ENCODE results near the gene COL27A1.

COL27A1 gene

DNA sequence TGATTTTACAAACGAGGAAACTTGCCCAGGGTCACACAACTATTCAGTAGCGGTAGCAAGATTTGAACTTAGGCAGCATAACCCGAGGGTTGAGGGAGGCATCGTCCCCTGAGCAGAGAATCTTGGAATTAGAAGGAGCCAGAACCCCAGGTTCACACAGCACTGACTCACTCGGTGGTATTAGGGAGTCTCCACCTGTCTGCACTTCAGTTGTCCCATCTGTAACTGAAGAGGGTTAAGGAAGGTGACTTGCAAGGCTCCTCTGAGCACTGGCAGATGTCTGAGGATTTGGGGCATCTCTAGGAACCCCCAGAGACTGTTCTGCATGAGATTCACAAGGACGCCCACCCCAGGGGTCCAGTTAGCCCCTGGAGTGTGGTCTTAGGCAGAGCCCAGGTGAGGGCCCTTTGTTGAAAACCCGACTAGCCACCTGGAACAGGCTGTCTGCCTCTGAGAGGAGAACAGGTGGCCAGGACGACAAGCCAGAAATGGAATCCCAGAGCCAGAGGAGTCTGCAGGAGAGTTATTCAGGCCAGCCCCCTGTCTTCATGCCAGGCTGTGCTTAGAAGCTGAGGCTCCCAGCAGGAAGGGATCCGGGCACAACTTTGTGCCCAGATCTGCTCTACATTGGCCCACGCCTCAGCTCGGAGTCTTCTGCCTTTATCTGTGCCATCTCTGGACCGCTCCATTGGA is 117.5 kb downstream of the COL27A1 start:
- no peak for DNase-seq (ENCODE audit: low spot score)

DNA sequence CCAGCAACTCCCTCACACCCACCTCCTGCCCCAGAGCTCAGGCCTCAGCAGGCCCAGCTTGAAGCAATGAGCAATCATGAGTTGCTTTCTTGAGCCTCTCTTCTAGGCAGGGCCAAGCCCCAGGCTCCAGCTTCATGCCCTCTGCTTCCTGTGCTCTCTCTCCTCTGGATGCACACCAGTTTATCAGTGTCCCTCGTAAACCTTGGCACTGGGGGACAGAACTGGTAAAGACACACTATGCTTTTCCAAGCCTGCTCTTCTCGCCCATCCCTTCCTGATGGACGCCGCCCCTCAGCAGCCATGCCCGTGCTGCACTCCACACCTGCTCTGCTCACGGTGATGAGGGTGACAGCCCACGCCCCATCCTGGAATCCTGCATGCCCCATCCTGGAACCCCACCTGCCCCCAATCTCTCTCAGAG is 118.1 kb downstream of the COL27A1 start:
- DNase-seq (ENCODE audit: low spot score): no peak

DNA sequence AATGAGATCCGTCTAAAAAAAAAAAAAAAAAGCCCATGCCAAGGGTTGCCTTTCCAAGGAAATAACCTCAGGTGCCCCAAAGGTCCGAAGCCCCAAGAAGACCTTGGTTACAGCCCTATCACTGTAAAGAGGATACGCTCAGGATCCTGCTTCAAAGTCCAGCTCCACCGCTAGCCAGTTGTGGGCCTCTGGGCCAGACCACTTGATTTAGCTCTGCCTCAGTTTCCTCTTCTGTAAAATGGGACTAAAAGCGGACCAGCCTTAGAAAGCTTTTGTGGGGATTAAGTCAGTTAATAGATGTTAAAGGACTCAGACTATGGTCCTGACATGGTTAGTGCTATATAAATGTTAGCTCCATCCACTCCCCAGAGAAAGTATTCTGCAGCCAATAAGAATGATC is 118.9 kb downstream of the COL27A1 start:
- no peak for DNase-seq (ENCODE audit: low spot score)

DNA sequence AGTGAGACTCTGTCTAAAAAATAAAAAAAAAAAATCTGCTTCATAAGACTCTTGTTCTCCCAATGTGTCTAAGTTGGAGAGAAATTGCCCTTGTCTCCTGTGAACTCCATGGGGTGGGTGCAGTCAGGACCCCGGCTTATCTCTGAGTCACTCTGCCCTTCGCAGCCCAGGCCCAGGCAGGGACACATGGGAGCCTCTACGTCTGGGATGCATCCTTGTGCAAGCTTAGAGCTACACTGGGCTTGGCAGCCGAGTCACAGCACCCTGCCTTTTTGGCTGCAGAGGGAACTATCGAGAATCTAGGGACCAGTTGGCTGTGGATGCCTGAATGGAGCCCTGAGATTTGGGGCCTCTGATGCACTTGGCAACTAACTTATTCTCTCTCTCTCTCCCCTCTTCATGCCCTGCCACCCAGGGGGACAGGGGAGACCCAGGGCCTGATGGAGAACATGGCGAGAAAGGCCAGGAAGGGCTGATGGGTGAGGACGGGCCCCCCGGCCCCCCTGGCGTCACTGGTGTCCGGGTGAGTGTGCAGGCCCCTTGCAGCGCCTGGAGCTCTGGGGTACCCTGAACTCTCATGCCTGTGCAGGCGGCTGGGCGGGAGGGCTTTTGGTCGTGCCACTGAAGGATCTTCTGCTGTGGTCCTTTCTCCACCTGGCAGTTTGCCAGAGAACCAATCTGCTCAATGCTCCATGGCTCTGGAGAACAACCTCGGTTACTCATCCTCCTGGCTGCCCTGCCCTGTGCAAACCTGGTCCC is 120.1 kb downstream of the COL27A1 start:
- DNase-seq (ENCODE audit: low spot score): no peak

DNA sequence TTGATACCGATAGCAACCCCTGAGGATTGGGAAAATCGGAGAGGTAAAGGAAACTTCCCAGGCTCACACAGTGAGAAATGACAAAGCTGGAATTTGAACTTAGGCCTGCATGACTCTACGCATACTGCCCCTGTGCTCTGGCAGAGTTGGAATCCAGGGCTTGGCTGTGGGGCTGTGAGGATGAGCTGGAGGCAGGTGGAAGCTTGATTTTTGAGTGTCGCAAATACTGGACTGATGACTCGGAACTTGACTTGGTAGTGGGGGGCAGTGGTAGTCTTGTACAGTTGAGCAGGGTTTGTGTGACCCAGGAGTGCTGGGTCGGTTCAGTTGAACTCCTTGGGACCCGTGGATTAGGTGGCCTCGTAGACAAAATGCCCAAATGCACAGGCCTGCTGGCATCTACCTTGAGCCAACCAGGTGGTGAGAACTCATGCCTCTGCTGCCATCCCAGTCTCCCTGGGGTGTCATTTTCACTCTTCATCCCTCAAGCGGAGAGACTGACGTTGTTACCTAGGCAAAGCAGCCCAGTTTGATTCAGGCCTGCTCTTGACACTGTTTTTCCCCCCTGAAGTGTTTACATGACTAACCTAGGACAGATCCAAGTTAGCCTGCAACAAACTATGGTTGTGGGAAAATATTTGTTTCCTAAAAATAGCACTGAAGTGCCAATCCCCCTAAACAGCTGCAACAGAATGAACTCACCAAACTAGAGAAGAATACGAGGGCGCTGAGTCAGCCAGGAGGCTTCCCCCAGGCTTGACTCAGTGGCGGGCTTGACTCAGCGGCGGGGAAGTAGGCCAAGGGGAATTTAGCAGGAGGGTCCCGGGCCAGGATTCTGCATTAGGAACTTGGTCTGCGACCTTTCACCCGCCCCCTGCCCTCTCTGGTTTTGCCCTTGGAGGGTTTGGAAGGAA is 121.8 kb downstream of the COL27A1 start:
- DNase-seq (ENCODE audit: low spot score): no peak

DNA sequence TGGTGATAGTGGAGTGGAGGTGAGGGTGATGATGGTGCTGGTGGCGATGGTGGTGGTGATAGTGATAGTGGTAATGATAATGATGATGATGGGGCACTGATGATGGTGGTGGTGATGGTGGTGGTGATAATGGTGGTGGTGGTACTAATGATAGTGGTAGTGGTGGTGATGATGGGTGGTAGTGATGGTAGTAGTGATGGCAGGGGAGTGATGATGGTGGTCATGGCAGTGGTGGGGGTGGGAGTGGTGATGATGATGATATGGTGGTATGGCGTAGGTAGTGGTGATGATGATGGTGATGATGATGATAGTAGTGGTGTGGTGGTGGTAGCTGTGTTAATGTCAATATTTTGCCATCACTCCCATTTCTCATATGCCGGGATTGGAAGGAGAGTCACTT is 123.0 kb downstream of the COL27A1 start:
- no peak for DNase-seq (ENCODE audit: low spot score)

DNA sequence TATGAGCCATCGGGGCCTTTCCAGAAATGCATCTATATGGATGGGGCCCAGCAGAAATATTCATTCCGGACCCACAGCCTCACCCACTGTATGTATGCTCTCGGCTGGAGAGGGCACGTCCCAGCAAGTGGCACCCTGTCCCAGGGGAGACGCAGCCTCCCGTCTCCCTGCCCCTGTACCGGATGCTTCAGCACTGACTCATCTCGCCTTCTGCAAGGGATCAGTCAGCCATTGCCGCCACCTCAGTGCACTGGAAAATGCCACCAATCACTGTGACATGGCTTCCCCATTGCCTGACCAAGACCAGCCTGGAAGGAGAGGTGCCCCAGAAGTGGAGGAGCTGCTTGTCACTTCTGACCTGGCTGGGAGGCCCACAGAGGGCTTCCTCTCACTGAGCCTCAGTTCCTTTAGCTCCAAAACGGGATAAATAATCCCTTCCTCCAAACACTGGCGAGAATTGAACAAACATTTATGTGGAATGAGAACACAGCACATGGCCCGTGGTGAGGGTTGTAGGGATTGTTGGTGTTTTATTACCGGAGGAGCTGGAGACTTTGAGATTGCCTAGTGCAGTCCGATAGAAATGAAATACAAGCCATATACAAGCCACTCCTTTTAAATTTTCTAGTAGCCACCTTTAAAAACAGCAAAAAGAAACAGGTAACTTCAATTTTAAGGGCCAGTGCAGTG is 123.7 kb downstream of the COL27A1 start:
- peak; percentile 16 for DNase-seq (ENCODE audit: low spot score)

DNA sequence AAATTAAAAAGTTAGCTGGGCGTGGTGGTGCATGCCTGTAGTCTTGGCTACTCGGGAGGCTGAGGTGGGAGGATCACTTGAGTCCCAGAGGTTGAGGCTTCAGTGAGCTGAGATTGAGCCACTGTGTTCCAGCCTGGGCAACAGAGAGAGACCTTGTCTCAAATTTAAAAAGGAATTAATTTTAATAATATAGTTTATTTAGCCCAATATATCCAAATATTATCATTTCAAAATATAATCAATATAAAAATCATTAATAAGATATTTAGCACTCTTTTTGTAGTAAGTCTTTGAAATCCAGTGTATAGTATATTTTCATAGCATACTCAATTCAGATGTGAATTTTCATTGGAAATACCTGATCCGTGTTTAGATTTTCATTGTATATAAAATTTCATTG is 124.4 kb downstream of the COL27A1 start:
- no peak for DNase-seq (ENCODE audit: low spot score)

DNA sequence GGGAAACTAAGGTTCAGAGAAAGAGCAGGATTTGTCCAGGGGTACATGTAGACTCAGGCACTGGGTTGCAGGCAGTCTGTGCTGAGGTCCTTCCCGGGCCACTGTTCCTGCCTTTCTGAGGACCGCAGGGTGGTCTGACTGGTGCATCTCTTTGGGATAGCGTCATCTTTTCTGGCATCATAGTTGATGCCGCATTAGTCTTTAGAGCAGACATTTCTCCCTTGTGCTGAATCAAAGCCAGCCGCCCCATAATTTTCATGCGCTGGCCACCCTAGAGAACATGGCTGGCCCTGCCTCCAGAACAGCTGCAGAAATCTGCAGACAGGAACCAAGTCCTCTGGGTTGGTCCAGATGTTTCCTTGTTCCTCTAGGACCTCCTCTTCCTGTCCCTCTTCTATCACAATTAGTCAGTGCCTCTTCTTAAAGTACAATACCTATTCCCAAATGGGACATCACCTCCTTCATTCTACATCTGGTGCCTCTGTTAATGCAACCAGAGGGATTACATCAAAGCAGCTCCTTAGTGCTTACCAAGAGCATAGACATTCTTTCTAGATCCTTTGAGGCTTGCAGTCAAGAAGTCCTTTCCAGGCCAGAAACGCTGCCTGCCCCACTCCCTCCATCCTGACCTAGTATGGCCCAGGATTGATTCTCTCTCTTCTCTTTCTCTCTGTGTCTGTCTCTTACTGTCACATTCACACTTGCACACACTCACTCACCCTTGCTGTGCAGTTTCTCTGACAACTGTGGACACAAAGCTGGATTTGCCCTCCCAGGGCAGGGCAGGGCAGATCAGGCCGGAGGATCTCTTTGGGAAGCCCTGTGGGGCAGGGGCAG is 125.5 kb downstream of the COL27A1 start:
- DNase-seq (ENCODE audit: low spot score): no peak

DNA sequence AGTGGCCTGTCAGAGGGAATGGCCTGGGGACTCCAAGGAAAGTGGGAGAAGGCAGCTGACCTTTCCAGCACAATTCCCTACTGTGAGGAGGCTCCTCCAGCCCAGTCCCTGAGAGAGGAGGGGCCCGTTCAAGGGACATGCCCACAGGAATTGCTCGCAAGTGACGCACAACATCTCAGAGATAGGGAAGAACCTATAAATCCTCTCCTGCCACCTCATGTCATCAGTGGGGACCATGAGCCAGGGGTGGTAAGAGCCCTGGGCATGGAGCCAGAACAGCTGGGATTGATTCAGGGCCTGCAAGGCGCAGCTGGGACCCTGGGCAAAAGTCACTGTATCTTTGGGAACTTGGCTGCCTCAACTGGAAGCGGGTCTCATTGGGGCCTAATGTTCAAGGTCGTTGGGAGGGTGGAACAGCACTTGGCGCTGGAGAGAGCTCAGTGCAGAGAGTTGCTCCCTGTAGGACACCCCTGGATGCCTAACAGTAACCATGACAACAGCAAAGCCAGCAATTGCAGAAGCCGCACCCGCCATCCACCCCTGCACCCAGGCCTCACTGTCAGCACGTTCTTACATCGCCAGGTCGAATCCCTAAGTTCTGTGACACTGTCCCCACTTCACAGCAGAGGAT is 126.3 kb downstream of the COL27A1 start:
- no peak for DNase-seq (ENCODE audit: low spot score)

DNA sequence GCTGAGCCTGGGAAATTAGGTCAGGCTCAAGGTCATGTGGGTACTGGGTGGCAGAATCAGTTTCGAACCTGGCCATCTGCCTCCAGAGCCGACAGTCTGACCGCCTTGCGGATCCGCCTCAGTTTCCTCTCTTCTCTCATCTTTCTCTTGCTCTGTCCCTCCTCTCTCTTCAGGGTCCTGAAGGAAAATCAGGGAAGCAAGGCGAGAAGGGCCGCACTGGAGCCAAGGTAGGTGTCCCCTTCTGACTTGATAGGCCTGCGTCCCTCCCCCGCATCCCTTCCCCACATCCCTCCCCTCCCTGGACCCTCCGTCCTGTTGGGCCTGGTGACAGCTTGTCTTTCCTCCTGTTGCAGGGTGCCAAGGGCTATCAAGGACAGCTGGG is 126.8 kb downstream of the COL27A1 start:
- no peak for DNase-seq (ENCODE audit: low spot score)

DNA sequence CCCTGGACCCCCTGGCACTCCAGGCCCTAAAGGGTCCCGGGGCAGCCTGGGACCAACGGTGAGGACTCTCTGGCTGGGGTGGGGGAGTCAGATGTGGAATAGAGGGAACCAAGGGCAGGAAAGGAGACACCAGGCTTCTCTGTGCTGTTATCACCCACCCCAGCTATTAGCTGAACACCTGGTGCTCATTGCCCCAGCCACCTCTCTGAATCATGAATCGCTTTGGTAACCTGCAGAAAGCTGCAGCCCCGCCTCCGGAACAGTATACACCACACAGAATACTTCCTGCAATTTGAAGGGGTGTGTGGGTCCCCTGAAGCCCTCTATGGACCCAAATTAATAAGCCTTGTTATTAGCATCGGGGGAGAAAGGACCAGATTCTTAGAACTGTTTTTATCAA is 127.2 kb downstream of the COL27A1 start:
- DNase-seq (ENCODE audit: low spot score): no peak

DNA sequence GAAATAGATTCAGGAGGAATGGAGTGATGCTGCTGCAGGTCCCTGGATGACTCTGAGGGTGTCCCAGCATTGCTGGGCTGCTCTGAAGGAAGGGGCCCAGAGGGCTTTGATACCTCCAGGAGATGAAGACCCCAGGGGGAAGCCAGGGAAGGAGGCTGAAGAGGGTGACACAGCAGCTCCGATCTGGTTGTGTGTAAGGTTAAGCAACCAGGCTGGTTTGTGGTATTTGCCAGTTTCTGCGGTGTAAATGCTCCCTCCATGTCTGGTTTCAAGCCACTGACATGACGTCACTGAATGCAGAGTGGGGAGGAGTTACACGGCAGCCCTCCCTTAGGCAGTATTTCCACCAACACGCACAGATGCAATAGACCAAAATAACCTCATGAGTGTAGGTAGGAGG is 127.6 kb downstream of the COL27A1 start:
- no peak for DNase-seq (ENCODE audit: low spot score)

DNA sequence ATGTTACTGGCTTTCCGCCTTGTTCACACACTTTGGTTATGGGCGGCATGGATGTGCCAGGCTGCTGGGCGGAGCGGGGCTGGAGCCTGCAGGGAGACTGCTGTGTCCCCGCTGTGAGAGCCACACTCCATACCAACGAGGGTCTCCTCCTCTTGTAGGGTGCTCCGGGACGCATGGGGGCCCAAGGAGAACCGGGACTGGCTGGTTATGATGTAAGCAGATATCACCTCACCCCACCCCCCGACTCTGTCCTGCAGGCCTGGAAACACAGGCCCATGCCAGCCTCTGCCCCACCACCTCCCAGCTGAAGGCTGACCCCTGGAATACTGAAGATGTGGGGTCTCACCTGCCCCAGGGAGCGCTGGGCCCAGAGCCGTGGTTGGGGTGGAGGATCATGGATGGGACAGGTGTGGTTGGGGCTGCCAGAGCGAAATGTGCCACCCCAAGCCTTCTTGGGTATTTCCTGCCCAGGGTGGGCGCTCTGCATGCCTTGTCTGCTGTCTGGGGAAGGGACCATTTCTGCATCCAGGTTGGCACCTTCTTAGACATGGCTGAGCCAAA is 128.3 kb downstream of the COL27A1 start:
- no peak for DNase-seq (ENCODE audit: low spot score)

DNA sequence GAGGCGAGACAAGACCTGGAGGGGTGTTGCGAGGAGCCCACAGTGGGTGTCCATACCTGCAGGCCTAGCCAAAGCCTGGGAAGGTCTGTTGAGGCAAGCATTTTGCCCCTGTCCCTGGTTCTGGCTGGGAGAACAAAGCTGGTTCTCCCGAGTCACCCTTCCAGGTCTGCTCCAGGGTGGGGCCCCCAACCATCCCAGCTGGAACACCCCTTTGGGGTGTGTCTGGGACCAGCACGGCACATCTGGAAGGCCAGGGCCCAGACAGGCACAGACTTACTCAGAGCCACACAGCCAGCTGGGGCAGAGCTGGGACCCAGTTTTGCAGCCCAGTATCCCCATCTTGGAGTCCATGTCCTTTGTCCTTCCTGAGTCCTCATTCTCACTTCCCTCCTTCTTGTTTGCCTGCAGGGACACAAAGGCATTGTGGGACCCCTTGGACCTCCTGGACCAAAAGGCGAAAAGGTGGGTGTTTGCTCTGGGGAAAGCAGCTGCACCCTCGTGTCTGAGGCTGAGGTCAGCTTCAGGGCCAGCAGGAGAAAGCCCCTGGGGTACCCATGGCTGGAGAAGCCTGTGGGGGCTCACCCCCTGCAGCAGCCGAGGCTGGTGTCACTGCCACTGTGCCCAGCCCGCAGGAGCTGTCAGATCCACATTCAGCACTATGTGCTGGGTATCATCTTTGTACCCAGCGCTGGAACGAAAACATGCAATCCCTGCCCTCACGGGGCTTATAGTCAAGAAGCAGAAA is 129.2 kb downstream of the COL27A1 start:
- DNase-seq (ENCODE audit: low spot score): no peak

DNA sequence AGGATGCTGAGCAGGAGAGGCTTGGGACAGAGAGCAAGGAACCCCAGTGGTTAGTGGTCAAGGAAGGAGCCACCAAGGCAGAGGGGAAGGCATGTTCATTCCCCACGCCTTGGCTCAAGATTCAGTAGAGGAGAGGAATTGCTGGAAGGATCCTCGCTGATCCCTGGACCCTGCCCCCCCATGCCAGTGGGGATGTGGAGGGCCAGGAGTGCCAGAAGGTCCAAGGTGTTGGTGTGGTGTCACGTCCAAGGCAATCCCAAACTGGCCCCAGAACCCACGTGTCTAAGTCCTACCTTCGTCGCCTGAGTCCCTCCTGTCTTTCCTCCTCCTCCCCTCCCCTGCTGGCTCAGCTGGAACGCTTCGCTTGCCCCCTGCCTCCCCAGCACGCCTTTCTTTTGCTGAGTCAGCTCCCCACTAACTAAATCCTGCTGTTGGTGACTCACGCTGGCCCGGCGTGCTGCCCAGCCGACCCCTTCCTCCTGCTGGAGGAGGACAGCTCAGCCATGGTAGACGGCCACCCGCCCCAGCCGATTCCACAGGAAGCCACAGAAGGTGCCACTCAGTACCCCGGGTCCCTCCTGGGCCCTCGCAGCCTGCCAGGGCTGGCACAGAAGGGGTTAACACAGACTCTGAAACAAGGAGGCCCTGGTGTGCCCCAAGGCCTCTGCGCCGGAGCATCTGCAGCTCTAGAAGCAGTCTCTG is 130.0 kb downstream of the COL27A1 start:
- no peak for DNase-seq (ENCODE audit: low spot score)

DNA sequence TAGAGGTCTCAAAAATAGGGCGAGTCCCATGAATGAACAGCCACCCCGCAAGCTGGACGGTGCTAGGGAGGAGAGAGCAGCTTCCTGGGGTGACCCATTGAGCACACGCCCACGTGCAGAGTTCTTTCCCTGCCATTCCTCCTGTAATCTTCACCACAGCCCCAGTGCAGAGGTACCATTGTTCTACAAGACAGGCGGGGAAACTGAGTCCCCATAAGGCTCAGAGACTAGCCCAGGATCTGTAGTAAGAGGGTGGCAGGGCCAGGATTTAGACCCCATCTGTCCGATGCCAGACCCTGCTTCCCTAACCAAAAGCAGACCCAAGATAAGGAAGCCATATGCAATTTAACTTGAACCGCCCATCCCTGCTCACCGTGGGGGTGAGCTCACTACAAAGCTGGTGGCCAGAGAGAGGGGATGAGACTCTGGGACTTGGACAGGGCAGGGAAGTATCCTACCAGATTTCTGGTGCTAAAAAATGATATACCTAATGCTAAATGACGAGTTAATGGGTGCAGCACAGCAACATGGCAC is 130.9 kb downstream of the COL27A1 start:
- DNase-seq (ENCODE audit: low spot score): no peak

DNA sequence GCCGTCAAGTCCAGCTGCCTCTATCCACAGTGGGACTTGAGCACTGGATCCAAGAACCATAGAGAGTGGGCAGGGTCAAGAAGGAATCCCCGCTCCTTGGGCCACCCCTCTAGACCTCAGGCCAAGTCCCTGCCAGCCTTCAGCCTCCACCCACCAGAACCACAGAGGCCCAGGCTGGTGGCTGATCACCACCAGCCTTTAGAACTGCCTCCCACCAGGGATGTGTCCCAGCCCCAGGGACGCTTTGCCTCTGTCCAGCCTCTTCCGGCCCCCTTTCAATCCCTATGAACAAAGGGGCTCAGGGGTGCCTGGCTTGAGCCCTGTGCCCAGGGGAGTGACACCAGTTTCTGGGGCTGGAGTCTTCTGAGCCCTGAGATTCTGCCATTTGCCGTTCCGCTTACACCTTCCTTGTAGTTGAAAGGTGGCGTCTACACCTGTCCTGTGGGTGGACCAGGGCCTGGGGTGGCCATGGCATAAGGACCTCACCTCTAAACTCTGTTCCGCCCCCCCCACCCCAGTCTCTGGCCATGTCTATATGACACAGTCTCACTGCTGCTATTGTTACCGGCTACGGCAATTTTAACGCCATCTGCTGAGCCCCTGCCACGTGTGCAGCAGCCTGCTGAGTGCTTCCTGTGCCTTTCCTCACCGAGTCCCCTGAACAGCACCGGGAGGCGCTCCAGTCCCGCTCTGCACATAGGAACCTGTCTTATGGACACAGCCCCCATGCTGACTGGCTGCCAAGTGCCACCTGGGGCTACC is 131.8 kb downstream of the COL27A1 start:
- no peak for DNase-seq (ENCODE audit: low spot score)
